AG04449 (cell line): Measurements from ENCODE around the gene BICDL2.

ENCODE experiments used
- CTCF ChIA-PET: fragments of 350-600 bp; formaldehyde crosslinking; extraction: SDS; loops from one replicate; lab custom pipeline; 2021; ENCODE audit warnings: antibody characterized with exemption; lab: Yijun Ruan, JAX
- POLR2A ChIA-PET: fragments of 400-600, 350-600 bp; formaldehyde crosslinking; extraction: SDS; loops from one replicate; lab custom pipeline; 2020; ENCODE audit warnings: antibody characterized with exemption, inconsistent platforms; lab: Yijun Ruan, JAX
- DNase-seq: peaks from one replicate; pipeline ENCODE4 v3.0.0-alpha.2; 2010; ENCODE audit warnings: low read depth, low spot score
- H3K4me3 ChIP-seq: 2 replicates; pipeline ENCODE4 v1.5.1; 2011; ENCODE audit warnings: low read depth, mild to moderate bottlenecking, control low read depth, low read length
- CTCF ChIP-seq: IDR thresholded peaks from one replicate; pipeline ENCODE4 v1.5.1; 2011; ENCODE audit warnings: mild to moderate bottlenecking, moderate library complexity, low read length, control low read depth, inconsistent platforms; ENCODE audit not compliant: insufficient read depth; ENCODE audit errors: missing control alignments

Gene BICDL2

DNA sequence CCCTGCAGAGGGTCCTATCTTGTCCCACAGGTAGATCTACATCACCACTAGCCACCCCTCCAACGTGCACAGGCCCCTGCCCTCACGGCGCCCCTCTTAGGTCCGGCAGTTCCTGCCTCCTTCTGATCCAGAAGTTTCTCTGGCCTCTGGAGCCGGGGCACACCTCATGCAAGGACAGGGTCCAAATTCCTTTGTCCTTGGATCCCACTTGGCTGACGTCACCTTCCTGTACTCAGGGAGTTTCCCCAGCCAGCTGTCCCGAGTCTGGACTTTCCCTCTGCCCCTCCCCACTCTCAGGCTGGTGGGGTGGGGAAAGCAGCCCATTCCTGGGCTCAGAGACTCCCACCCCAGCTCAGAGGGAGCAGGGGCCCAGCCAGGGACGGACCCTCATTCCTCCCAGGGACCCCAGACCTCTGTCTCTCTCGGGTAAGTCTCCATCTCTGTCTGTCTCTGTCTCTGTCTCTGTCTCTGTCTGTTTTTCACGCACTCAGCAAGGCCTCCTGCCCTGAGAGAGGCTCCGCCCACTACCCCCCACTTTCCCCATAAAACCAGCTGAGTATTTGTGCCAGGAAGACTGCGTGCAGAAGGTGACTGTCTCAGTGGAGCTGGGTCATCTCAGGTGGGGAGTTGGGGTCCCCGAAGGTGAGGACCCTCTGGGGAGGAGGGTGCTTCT, 28.5 kb upstream of the BICDL2 start, which contains the start of gene IL32:
Gene IL32, plus strand, starts transcription at position 572 of the 673 bp plus-strand sequence. CDS start 172 bp downstream, outside the sequence.
- ChIA-PET POLR2A (no interaction called here), CTCF (interaction anchor here (0.7 to 4.6 kb wide), 6 partner anchors 12 to 67 kb away, joined by 3 to 26 read pairs (median 4); no protein-coding TSS in a partner anchor)
- no peak for TF ChIP-seq CTCF
- DNase-seq: peak; percentile 36
- peak within 1 kb of the TSS; percentile 25 for H3K4me3 ChIP-seq

DNA sequence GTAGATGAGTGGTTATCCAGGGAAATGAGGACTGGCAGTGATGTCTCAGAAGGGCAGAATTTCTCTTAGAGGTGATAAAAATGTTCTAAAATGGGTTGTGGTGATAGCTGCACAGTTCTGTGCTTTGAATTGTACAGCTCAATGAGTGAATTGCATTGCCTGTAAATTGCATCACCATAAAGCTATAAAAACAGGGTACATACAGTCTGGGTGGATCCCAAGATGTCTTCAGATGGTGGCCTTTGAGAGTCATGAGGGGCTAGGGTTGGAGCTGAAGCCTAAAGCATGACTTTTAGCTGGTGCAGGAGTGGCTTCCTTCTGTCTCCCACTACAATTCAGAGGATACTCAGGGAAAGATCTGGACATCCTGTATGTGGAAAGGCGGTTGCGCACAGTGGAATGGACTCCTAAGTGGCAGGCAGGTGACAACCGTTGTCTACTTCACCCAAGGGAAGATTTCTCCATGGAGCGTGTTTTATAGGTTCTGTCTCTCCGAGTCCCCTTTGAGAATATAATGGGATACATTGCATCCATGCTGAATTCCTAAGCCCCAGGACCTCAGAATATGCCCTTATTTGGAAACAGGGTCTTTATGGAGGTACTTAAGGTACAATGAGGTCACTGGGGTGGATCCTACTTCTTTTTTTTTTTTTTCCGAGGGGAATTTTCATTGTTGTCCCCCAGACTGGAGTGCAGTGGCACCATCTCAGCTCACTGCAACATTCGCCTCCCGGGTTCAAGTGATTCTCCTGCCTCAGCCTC, 27.1 kb upstream of the BICDL2 start:
- DNase-seq: no peak
- no peak for TF ChIP-seq CTCF
- ChIA-PET CTCF (interaction anchor here (0.6 to 4.6 kb wide), 8 partner anchors 16 to 286 kb away, joined by 3 to 26 read pairs (median 4); partner anchors contain the start of gene ZSCAN10), POLR2A (no interaction called here)
- no peak overlapping the region for H3K4me3 ChIP-seq

DNA sequence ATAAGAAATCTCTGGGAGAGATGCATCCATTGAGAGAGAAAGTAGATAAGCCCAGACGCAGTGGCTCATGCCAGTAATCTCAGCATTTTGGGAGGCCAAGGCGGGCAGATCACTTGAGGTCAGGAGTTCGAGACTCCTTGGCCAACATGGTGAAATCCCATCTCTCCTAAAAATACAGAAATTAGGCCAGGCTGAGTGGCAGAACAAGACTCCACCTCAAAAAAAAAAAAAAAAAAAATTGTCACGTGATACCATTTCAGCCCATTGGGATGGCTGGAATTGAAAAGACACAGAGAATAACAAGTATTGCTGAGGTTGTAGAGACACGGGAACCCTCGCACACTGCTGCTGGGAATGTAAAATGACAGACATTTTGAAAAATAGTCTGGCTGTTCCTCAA, 25.8 kb upstream of the BICDL2 start:
- POLR2A ChIA-PET: no interaction called here
- no peak for TF ChIP-seq CTCF
- CTCF ChIA-PET: interaction anchor here (1.4 to 4.6 kb wide), 4 partner anchors 18 to 66 kb away, joined by 3 to 26 read pairs (median 6); no protein-coding TSS in a partner anchor
- no peak for DNase-seq
- no peak overlapping the region for H3K4me3 ChIP-seq

- ChIA-PET POLR2A (no interaction called here), CTCF (interaction anchor here (0.9 to 5.0 kb wide), 27 partner anchors 9 to 207 kb away, joined by 3 to 88 read pairs (median 7); partner anchors contain the start of genes HCFC1R1, THOC6, ZNF205 and ZNF213)
- DNase-seq: no peak
- TF ChIP-seq CTCF: no peak
- no peak overlapping the region for H3K4me3 ChIP-seq
Measured at GRCh38 chr16:3060339-3061127, 23.8 kb upstream of the BICDL2 start.

- CTCF ChIA-PET: interaction anchor here (0.7 to 5.0 kb wide), 34 partner anchors 8 to 207 kb away, joined by 3 to 88 read pairs (median 6); partner anchors contain the start of genes HCFC1R1, THOC6, ZNF205 and ZNF213
- POLR2A ChIA-PET: interaction anchor here (1.7 kb wide), 1 partner anchor 75 kb away, joined by 5 read pairs; the partner anchor contains the start of gene ZNF213
- peak overlapping the region; percentile 52 for H3K4me3 ChIP-seq
- no peak for DNase-seq
- TF ChIP-seq CTCF: no peak
Measured at GRCh38 chr16:3059723-3060242, 23.0 kb upstream of the BICDL2 start.
